Astrocyte (in vitro differentiated cells and primary cell): ENCODE measurements around the gene TIMM9.

Experiments
- CTCF ChIP-seq: IDR thresholded peaks from 2 replicates; pipeline ENCODE4 v1.5.1; 2011; ENCODE audit warnings: low read depth, mild to moderate bottlenecking, inconsistent platforms, low read length, moderate library complexity; ENCODE audit not compliant: insufficient read depth
- EZH2 ChIP-seq: IDR thresholded peaks from 2 replicates; pipeline ENCODE4 v1.6.1; 2012; ENCODE audit warnings: mild to moderate bottlenecking, low read length, inconsistent platforms; ENCODE audit not compliant: insufficient read depth

GRCh38 chr14:58460772-58461171, 33.4 kb upstream of the TIMM9 start:
- TF ChIP-seq CTCF (no peak), EZH2 (no peak)
